ENCODE data around the gene LRRC4C.
"Not testable (repeated sequence)": the region's sequence is repeated elsewhere in the genome, so short reads cannot be mapped to it uniquely, and the experiment has no call there.

Gene LRRC4C

DNA sequence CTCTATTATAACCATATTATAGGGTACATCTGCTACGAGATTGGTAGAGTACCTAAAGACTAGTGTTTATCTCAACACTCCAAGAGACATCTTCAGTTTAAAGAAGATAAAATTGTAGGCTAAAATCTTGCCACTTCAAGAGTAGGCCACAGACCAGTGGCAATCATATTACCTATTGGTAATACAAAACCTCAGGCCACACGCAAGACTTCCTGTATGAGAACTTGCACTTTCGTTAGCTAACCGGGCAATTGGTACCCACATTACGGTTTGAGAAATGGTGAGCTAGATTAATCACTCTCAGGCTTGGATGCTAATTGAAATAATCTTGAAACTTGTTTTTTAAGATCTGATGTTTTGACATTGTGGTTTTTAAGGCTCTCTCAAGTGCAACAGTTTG, 772.7 kb downstream of the LRRC4C start:
- DNase-seq (ENCODE audit: low spot score) = no peak

DNA sequence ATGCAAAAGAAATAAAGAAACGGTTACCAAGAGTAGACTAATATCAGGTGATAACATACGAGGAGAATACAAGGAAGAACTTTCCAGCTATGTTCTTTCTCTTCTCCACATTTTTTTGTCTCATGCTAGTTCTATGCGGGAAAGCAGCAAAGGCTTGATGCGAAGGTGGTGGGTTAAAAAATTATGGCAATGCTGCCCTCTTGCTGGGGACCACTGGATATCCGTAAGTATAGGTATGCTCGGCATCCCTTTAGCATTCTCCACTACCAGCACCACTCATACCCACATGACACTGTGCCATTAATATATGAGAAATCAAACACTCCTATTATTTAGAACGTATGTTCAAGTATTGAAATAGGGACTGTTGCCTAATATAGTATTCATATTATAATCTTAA, 776.4 kb downstream of the LRRC4C start:
- DNase-seq (ENCODE audit: low spot score) = no peak

GRCh38 chr11:40679276-40679675, 780.2 kb downstream of the LRRC4C start:
- no peak for DNase-seq (ENCODE audit: low spot score)

- DNase-seq (ENCODE audit: low spot score) = no peak
Observed at GRCh38 chr11:40647295-40647694, 812.2 kb downstream of the LRRC4C start.

DNA sequence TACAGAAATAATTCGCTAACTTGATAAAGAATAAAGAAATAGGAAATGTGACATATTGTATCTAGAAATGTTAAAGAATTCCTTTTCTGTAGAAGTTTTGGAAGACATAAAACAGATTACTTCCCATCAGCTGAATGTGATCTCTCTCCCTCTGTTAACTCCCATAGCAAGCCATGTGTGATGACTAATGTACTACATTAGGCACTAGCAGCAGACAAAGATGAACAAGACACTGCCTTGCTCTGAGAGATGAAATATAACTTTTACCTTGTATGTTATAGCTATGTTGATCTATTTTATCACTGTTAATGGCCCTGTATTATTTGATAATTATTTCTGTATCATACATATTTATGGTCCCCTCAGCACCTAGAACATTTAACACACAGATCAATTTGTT, 817.2 kb downstream of the LRRC4C start:
- no peak for DNase-seq (ENCODE audit: low spot score)

DNA sequence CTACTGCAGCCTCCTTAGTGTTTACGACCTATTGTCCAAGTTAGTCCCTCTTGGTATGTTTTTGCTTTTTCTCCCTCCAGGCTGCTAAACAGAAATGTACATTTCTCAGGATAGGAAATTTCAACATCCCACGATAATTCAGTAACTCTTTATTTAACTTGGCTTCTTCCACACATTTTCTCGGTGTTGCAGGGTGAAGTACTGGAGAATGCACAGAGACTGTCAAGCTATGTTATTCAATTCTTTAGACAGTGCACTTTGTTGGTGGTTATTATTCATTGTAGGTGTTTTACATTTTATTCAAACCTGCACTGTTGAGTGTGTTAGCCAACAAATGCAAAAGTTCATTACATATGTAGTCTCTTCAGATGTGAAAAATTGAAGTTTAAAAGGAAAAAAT, 839.8 kb downstream of the LRRC4C start:
- no peak for DNase-seq (ENCODE audit: low spot score)

DNA sequence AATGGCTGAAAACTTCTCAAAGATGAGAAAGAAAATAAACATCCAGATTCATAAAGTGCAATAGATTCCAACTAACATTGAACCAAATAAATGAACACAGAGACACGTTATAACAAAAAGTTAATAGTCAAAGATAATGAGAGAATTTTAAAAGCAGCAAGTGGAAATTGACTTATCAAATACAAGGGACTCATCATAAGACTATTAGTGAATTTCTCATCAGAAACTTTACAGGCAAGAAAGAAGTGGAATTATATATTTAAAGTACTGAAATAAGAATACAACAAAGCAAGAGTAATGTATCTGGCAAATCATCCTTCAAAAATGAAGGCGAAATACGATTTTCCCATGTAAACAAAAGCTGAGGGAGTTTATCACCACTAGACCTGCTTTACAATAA, 852.7 kb downstream of the LRRC4C start:
- no peak for DNase-seq (ENCODE audit: low spot score)

DNA sequence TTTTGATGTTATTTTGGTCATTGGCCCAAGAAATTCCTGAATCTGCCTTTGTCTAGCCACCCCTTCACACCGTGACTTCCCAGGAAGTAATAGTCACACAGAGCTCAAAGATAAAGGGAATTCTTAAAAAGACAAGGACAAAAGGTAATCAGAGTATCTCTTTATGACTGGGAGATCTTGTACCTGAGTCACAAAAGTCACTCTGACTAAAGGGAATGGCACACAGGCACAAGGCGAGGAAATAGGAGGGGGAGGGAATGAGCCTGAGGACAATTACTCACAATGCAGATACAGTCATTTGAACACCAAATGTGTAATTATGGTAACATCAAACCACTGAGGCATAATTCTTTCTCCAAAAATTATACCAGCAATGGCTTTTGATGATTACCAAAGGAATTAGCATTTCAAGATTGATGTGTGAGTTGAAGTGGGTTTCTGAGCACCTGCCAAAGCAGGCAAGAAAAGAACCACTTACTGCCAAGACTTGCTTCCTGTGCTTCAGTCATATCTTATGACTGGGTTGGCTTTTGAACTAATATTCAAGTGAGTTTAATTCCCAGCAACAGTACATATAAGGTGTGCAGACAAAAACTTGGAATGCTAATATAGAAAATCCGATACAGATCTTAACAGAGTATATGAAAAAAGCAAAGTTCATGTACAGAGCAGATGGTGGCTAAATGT, 856.4 kb downstream of the LRRC4C start:
- DNase-seq (ENCODE audit: low spot score) = no peak

DNA sequence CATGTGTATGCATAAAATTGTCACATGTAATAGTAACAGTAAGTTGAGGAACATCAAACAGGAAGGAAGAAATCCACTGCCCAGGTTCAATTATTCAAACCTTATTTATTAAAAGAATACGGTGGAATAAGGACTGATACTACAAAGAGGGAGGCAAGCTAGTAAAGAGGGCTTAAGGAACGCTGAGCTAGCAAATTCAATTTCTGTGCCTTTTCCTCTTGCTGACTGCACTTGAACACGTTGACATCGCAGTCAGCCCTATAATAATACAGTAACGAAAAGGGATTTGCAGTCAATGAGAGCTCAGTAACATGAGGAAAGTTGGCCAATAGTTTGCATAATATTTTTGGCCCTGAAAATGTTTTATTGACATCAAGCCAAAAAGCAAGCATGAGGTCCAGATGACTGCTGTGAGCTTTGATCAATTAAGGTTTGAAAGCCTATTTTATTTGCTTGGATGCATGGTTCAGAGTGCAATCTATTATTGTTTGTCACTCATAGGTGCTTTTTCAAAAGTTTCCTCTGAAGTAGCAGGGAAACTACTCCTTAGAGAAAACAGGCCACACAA, 861.8 kb downstream of the LRRC4C start:
- DNase-seq (ENCODE audit: low spot score) = no peak

DNA sequence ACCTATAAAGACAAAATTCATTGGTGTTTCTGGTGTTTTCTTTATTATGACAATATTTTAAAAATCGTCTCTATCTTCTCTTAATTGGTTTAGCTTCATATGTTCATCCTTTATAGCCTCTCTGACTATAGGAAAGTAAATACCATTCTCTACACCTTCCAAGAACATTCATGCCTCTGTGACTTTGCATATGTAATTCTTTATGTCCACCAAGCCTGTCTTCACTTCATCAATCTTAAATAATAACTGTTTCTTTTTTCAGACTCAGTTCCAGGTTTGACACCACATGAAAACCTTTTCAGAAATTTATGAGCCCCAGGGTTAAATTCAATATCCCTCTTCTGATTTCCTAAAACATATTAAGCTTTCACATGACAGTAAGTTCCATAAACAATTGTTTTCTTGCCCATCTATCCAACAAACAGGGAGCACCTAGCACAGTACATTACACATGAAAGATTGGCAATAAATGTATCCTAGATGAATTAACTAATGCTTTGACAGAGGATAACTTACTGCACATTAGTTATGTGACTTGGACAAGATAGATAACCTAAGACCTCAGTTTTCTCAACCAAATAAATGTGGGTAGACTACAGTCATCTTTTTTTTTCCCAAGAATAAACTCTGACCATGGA, 886.1 kb downstream of the LRRC4C start:
- no peak for DNase-seq (ENCODE audit: low spot score)

DNA sequence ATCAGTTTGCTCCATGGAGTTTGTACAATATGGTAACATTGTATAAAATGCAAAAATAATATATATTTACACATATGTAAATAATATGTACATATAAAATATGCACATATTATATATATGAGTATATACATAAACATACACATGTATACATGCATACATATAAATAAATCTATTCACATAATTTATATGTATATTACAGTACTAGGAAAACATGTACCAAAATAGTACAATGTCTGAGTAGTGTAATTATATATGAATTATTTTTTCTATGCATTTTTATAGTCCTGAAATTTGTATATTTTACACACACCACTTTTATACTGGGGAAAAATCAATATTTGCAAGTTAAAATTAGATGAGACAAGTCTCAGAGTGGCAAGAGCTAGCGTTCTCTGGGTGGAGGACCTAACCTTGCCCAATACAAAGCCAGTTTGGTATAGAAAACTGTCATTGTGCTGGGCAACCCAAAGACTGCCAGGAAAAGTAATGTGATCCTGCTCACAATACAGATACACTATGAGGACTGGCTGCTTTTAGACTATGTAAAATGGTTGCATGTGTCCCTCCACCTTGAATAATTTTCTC, 889.4 kb downstream of the LRRC4C start:
- DNase-seq (ENCODE audit: low spot score) = no peak

- DNase-seq (ENCODE audit: low spot score) = no peak
Observed at GRCh38 chr11:40567392-40567791, 892.1 kb downstream of the LRRC4C start.

DNA sequence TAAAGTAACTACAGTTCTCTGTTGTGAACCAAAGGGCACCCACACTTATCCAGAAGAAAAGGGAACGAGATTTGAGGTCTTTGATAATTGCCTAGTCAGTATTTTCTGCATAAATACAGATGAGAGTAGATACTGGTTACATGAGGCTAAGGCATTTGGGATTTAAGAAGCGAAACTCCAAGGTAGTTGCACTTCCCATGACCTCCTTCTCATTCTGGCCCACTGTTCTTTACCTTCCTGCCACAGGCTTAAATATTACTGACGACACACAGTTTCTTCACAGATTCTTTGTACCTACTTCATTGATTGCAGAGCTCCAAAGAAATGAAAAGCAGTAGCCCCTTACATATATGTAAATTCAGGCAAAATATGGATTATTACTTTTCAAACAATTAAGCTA, 915.3 kb downstream of the LRRC4C start:
- no peak for DNase-seq (ENCODE audit: low spot score)

DNA sequence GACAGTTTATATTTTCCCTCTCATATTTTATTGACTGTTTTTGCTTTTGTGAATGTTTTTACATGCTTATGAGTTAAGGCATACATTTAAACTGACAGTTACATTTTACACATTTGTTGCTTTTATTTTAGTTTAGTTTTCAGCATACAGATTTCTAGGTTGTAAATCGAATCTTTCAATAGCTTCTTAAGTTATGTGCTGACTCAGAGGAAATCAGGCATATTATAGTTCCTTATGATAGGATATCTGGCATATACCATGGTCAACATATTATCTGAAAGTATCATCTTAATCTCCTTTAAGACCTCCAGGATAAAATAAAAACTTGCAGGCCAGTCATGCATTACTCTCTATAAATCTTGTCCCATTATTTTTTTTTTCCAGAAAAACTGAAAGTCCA, 916.6 kb downstream of the LRRC4C start:
- DNase-seq (ENCODE audit: low spot score) = no peak

GRCh38 chr11:40537734-40538133, 921.7 kb downstream of the LRRC4C start:
- DNase-seq (ENCODE audit: low spot score) = no peak

DNA sequence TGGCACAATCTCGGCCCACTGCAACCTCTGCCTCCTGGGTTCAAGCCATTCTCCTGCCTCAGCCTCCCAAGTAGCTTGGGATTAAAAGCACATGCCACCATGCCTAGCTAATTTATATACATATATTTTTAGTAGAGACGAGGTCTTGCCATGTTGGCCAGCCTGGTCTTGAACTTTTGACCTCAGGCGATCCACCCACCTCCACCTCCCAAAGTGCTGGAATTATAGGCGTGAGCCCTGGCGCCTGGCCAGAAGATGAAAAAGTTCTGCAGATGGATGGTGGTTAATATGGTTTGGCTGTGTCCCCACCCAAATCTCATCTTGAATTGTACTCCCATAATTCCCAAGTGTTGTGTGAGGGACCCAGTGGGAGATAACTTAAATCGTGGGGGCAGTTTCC, 937.4 kb downstream of the LRRC4C start:
- not testable (repeated sequence) for DNase-seq (ENCODE audit: low spot score)

GRCh38 chr11:40517122-40517521, 942.3 kb downstream of the LRRC4C start:
- no peak for DNase-seq (ENCODE audit: low spot score)

- no peak for DNase-seq (ENCODE audit: low spot score)
Observed at GRCh38 chr11:40514124-40514523, 945.3 kb downstream of the LRRC4C start.

DNA sequence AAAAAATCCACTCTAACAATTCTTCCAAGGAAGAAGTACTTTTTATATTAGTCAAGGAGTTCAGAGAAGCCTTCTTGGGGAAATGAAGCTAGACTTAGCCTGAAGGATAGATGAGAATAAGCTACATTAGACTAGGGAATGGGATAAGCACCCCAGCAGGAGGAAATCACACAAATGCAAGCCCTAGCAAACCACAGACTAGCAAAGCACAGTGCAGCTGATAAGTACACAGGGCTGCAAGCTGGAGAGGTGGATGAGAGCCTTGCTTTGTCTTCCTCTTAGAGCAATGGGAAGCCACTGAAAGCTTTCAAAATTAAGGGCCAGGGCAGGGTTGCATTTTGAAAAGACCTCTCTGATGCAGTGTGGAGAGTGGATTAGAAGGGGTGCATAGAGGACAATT, 946.2 kb downstream of the LRRC4C start:
- DNase-seq (ENCODE audit: low spot score) = no peak

DNA sequence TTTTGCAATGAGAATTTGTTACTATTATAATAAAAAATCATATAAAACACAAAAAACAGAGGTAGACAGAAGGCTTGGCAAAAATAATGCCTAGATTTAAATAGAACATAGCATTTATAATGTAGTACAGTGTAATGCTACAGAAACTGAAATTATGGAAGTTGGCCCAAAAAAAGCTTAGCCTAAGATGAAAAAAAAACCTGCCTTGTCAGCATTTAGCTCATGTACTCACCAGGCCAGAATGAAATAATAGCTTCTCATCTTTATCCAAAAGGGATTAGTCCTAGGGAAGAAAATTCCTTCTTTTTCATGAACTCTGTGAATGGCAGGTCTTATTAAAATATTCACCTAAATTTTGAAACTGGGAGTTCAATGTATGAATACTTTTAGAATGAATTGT, 951.1 kb downstream of the LRRC4C start:
- DNase-seq (ENCODE audit: low spot score) = no peak

DNA sequence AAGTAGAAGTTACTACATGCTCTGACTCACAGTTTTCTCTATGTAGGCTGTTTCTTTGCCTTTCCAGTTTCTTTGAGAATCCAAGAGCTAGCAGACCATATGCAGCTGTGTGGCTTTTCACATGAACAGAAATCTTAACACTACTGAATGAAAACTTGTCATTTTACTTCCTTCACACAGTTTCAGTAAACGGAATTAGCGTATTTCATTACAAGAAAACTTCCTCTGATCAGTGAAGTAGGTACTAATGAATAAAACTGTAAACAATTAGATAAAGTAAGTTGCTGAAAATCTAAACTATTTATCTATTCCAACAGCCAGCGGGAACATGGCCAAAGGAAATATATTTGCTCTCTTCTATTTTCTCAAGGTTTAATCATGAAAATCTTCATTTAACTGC, 953.2 kb downstream of the LRRC4C start:
- no peak for DNase-seq (ENCODE audit: low spot score)

GRCh38 chr11:40491341-40491740, 968.1 kb downstream of the LRRC4C start:
- no peak for DNase-seq (ENCODE audit: low spot score)

DNA sequence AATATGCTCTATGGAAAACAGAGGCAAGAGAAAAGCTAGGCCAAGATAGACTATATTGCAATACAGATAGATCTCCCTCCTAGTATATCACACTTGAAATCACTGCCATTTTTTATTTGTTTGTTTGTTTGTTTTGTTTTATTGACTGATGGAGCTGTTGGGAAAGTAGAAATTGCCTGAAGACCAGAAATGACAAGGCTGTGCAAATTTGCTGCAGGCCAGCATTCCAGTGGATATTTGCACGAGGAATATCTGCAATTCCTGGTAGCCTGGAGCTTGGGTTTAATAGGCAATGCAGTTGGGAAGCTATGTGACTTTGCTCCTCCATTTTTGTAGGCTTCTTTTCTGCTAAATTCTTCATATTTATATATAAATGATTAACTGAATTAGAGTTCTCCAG, 991.7 kb downstream of the LRRC4C start:
- no peak for DNase-seq (ENCODE audit: low spot score)

All from HuH-7.5 (cell line).